ENCODE results near the gene C18orf32.

The C18orf32 gene

DNA sequence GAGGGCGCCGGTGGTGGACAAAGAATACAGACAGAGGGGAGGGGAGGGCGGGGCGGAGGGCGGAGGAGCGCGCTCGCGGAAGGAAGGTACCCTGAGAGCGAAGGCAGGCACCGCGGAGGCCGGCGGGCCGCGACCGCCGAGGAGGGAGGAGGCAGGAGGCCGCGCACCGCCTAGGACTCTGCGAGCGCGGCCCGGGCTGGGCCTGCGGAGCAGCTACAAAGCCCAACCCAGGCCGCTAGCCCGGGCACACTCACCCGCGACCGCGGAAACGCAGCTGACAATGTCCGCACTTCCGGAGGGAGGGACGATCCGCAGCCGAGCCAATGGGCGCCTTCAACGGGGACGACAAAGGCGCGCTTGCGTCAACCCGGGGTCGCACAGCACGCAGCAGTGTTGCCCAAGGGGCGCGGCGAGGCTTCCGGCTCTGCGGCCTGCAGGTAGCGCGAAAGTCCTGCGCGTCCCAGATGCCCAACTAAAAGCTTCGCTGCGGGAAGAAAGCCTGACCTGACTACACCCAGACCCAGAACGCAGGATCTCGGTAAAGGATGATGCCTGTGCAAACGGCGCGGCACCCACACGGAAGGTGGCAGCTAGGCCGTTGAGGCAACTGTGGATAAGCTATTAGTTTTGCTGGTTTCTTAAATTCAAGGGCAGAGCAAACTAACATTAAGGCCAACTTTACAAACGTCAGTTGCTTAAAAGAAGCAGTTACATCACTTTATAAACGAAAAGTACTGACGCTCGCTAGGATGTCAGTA, at the start of gene C18orf32:
C18orf32 (minus strand) TSS at position 282 of the 758 bp plus-strand sequence. CDS start 3,486 bp downstream, outside the sequence.
- peak; percentile 75 for DNase-seq (ENCODE audit: extremely low spot score)
- TF ChIP-seq ELF4 (IDR thresholded peaks at IDR 0.05) (peak; percentile 72), SP1 (IDR thresholded peaks at IDR 0.05) (no peak), L3MBTL2 (conservative IDR thresholded peaks at IDR 0.05) (0 out of 2 replicates have a peak, but pooled peaks have one; percentile 29)
- POLR2A ChIA-PET, result interaction anchor here (1.0 to 2.1 kb wide), 12 partner anchors 9 to 948 kb away, joined by 3 to 12 read pairs (median 4); partner anchors contain the start of genes CTIF and DYM
- CTCF ChIA-PET, result interaction anchor here (1.2 kb wide), 1 partner anchor 22 kb away, joined by 3 read pairs; no protein-coding TSS in a partner anchor

GRCh38 chr18:49534846-49535601, 48.0 kb upstream of the C18orf32 start:
- ChIA-PET CTCF (no interaction called here), POLR2A (no interaction called here)
- TF ChIP-seq CTBP1 (IDR thresholded peaks at IDR 0.05; ENCODE audit: borderline replicate concordance), result no peak
- TF ChIP-seq SP1 (IDR thresholded peaks at IDR 0.05), result no peak
- no peak for TF ChIP-seq HDGF (IDR thresholded peaks at IDR 0.05; ENCODE audit: borderline replicate concordance)
- TF ChIP-seq FOXK2 (IDR thresholded peaks at IDR 0.05), result no peak
- no peak for TF ChIP-seq ARNT (IDR thresholded peaks at IDR 0.05)
- no peak for TF ChIP-seq NFRKB (IDR thresholded peaks at IDR 0.05)
- no peak for TF ChIP-seq L3MBTL2 (conservative IDR thresholded peaks at IDR 0.05)
- TF ChIP-seq FOXA1 (IDR thresholded peaks at IDR 0.05), result no peak
- TF ChIP-seq ZNF384 (IDR thresholded peaks at IDR 0.05), result no peak
- no peak for TF ChIP-seq ELF4 (IDR thresholded peaks at IDR 0.05)
- no peak for TF ChIP-seq LEF1 (IDR thresholded peaks at IDR 0.05; ENCODE audit: borderline replicate concordance)
- TF ChIP-seq TARDBP (IDR thresholded peaks at IDR 0.05), result no peak
- no peak for TF ChIP-seq FOXM1 (IDR thresholded peaks at IDR 0.05; ENCODE audit: borderline replicate concordance)
- no peak for TF ChIP-seq SUZ12 (IDR thresholded peaks at IDR 0.05)
- TF ChIP-seq BHLHE40 (IDR thresholded peaks at IDR 0.05; ENCODE audit: borderline replicate concordance), result no peak
- no peak for TF ChIP-seq PKNOX1 (IDR thresholded peaks at IDR 0.05)
- DNase-seq (ENCODE audit: extremely low spot score), result no peak

GRCh38 chr18:49531678-49532153, 44.7 kb upstream of the C18orf32 start:
- no peak for TF ChIP-seq LEF1 (IDR thresholded peaks at IDR 0.05; ENCODE audit: borderline replicate concordance)
- no peak for TF ChIP-seq NFRKB (IDR thresholded peaks at IDR 0.05)
- no peak for TF ChIP-seq ARNT (IDR thresholded peaks at IDR 0.05)
- no peak for TF ChIP-seq FOXA1 (IDR thresholded peaks at IDR 0.05)
- no peak for TF ChIP-seq ZNF384 (IDR thresholded peaks at IDR 0.05)
- no peak for TF ChIP-seq HDGF (IDR thresholded peaks at IDR 0.05; ENCODE audit: borderline replicate concordance)
- TF ChIP-seq SUZ12 (IDR thresholded peaks at IDR 0.05), result no peak
- no peak for TF ChIP-seq FOXM1 (IDR thresholded peaks at IDR 0.05; ENCODE audit: borderline replicate concordance)
- TF ChIP-seq BHLHE40 (IDR thresholded peaks at IDR 0.05; ENCODE audit: borderline replicate concordance), result no peak
- TF ChIP-seq FOXK2 (IDR thresholded peaks at IDR 0.05), result no peak
- TF ChIP-seq ELF4 (IDR thresholded peaks at IDR 0.05), result no peak
- no peak for TF ChIP-seq PKNOX1 (IDR thresholded peaks at IDR 0.05)
- no peak for TF ChIP-seq TARDBP (IDR thresholded peaks at IDR 0.05)
- TF ChIP-seq SP1 (IDR thresholded peaks at IDR 0.05), result no peak
- no peak for DNase-seq (ENCODE audit: extremely low spot score)
- POLR2A ChIA-PET, result interaction anchor here (1.5 kb wide), 1 partner anchor 45 kb away, joined by 3 read pairs; the partner anchor contains the start of gene C18orf32
- CTCF ChIA-PET, result interaction anchor here (0.6 kb wide), 1 partner anchor 1055 kb away, joined by 3 read pairs; no protein-coding TSS in a partner anchor

GRCh38 chr18:49529596-49529995, 42.6 kb upstream of the C18orf32 start:
- TF ChIP-seq LEF1 (IDR thresholded peaks at IDR 0.05; ENCODE audit: borderline replicate concordance) (no peak), BHLHE40 (IDR thresholded peaks at IDR 0.05; ENCODE audit: borderline replicate concordance) (no peak), FOXK2 (IDR thresholded peaks at IDR 0.05) (no peak), SP1 (IDR thresholded peaks at IDR 0.05) (no peak), FOXA1 (IDR thresholded peaks at IDR 0.05) (no peak), ELF4 (IDR thresholded peaks at IDR 0.05) (no peak), TARDBP (IDR thresholded peaks at IDR 0.05) (no peak), CTBP1 (IDR thresholded peaks at IDR 0.05; ENCODE audit: borderline replicate concordance) (no peak), L3MBTL2 (conservative IDR thresholded peaks at IDR 0.05) (no peak)
- DNase-seq (ENCODE audit: extremely low spot score), result no peak
- ChIA-PET POLR2A (no interaction called here), CTCF (interaction anchor here (0.6 kb wide), 1 partner anchor 1335 kb away, joined by 3 read pairs; no protein-coding TSS in a partner anchor)

DNA sequence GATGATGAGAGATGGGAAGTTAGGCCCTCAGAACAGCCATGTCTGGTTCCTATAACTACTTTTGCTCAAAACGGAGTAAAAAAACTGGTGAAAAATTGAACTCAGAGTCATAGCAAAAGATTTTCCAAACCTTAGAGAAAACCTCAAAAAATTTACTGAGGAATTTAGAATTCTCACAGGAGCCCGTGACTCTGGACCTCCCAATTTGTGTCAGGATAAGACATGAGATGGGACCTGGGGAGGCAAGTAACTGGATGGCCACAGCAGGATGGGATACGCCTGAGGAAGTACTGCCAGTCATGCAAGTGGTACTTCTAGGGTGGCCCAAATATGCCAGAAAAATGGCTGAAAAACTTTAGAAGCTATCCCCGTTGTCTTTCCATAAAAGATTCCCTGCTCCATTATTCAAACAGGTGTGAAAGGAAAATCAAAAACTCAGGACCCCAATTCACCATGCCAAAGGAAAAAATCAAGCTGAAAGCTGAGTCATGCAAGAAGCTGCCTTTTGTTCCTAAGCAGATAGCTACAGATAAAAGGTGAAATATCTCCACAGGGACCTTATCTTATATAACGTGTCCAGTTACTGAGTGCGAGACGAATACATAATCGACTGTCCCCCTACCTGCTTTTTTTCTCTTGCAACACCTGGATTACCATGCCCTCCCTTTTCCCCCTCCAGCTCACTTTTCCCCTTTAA, 40.7 kb upstream of the C18orf32 start:
- TF ChIP-seq FOXA1 (IDR thresholded peaks at IDR 0.05) (no peak), FOXM1 (IDR thresholded peaks at IDR 0.05; ENCODE audit: borderline replicate concordance) (no peak), FOXK2 (IDR thresholded peaks at IDR 0.05) (no peak), HDGF (IDR thresholded peaks at IDR 0.05; ENCODE audit: borderline replicate concordance) (no peak), CTBP1 (IDR thresholded peaks at IDR 0.05; ENCODE audit: borderline replicate concordance) (no peak), SP1 (IDR thresholded peaks at IDR 0.05) (no peak), ZNF384 (IDR thresholded peaks at IDR 0.05) (no peak), SUZ12 (IDR thresholded peaks at IDR 0.05) (no peak), L3MBTL2 (conservative IDR thresholded peaks at IDR 0.05) (no peak), ELF4 (IDR thresholded peaks at IDR 0.05) (no peak)
- DNase-seq (ENCODE audit: extremely low spot score), result no peak
- POLR2A ChIA-PET, result no interaction called here
- CTCF ChIA-PET, result no interaction called here
